Measurements from ENCODE around the gene LASP1NB.

LASP1NB gene

GRCh38 chr17:38916771-38917170 is 8.6 kb upstream of the LASP1NB start:
- no peak for DNase-seq (ENCODE audit: low read depth)
- no peak for TF ChIP-seq CTCF (conservative IDR thresholded peaks at IDR 0.05; ENCODE audit: control insufficient read depth, insufficient read depth, low read depth, low read length)
- no peak overlapping the region for H3K4me3 ChIP-seq (ENCODE audit: control insufficient read depth, low read depth, low read length)

GRCh38 chr17:38917259-38917658 is 8.2 kb upstream of the LASP1NB start:
- no peak for TF ChIP-seq CTCF (conservative IDR thresholded peaks at IDR 0.05; ENCODE audit: control insufficient read depth, insufficient read depth, low read depth, low read length)
- H3K4me3 ChIP-seq (ENCODE audit: control insufficient read depth, low read depth, low read length) = no peak overlapping the region
- DNase-seq (ENCODE audit: low read depth) = no peak

GRCh38 chr17:38918129-38918913 is 7.1 kb upstream of the LASP1NB start:
- TF ChIP-seq CTCF (conservative IDR thresholded peaks at IDR 0.05; ENCODE audit: control insufficient read depth, insufficient read depth, low read depth, low read length) = no peak
- no peak overlapping the region for H3K4me3 ChIP-seq (ENCODE audit: control insufficient read depth, low read depth, low read length)
- no peak for DNase-seq (ENCODE audit: low read depth)

DNA sequence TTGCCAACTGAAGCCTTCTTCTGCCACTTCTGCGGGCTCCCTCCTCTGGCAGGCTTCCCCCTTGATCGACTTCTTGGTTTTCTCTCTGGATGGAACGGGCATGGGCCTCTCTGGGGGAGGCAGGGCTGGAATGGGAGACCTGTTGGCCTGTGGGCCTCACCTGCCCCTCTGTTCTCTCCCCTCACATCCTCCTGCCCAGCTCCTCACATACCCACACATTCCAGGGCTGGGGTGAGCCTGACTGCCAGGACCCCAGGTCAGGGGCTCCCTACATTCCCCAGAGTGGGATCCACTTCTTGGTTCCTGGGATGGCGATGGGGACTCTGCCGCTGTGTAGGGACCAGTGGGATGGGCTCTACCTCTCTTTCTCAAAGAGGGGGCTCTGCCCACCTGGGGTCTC is 6.5 kb upstream of the LASP1NB start:
- no peak for DNase-seq (ENCODE audit: low read depth)
- no peak for TF ChIP-seq CTCF (conservative IDR thresholded peaks at IDR 0.05; ENCODE audit: control insufficient read depth, insufficient read depth, low read depth, low read length)

GRCh38 chr17:38919316-38920078 is 5.9 kb upstream of the LASP1NB start:
- no peak overlapping the region for H3K4me3 ChIP-seq (ENCODE audit: control insufficient read depth, low read depth, low read length)
- TF ChIP-seq CTCF (conservative IDR thresholded peaks at IDR 0.05; ENCODE audit: control insufficient read depth, insufficient read depth, low read depth, low read length) = no peak
- DNase-seq (ENCODE audit: low read depth) = no peak

More for the DNA sequence above, 6.5 kb upstream of the LASP1NB start:
- no peak overlapping the region for H3K4me3 ChIP-seq (ENCODE audit: control insufficient read depth, low read depth, low read length)

DNA sequence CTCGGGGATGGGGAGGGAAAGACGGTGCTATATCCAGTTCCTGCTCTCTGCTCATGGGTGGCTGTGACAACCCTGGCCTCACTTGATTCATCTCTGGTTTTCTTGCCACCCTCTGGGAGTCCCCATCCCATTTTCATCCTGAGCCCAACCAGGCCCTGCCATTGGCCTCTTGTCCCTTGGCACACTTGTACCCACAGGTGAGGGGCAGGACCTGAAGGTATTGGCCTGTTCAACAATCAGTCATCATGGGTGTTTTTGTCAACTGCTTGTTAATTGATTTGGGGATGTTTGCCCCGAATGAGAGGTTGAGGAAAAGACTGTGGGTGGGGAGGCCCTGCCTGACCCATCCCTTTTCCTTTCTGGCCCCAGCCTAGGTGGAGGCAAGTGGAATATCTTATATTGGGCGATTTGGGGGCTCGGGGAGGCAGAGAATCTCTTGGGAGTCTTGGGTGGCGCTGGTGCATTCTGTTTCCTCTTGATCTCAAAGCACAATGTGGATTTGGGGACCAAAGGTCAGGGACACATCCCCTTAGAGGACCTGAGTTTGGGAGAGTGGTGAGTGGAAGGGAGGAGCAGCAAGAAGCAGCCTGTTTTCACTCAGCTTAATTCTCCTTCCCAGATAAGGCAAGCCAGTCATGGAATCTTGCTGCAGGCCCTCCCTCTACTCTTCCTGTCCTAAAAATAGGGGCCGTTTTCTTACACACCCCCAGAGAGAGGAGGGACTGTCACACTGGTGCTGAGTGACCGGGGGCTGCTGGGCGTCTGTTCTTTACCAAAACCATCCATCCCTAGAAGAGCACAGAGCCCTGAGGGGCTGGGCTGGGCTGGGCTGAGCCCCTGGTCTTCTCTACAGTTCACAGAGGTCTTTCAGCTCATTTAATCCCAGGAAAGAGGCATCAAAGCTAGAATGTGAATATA is 4.8 kb upstream of the LASP1NB start:
- no peak overlapping the region for H3K4me3 ChIP-seq (ENCODE audit: control insufficient read depth, low read depth, low read length)
- TF ChIP-seq CTCF (conservative IDR thresholded peaks at IDR 0.05; ENCODE audit: control insufficient read depth, insufficient read depth, low read depth, low read length) = no peak
- no peak for DNase-seq (ENCODE audit: low read depth)

Data from fibroblast of mammary gland (primary cell).